Measurements from ENCODE around the gene SRSF3. TPM values are rescaled to one million over a fixed set of nuclear protein-coding genes. Genes with fewer than 3 reads are reported as not detected.

SRSF3 gene
- total and polyA plus RNA-seq, 9 of the 15 experiments (the other 6 are each of a cell fraction or from before 2014, with no cell fraction given): 337 to 1,200 (median 518) TPM

DNA sequence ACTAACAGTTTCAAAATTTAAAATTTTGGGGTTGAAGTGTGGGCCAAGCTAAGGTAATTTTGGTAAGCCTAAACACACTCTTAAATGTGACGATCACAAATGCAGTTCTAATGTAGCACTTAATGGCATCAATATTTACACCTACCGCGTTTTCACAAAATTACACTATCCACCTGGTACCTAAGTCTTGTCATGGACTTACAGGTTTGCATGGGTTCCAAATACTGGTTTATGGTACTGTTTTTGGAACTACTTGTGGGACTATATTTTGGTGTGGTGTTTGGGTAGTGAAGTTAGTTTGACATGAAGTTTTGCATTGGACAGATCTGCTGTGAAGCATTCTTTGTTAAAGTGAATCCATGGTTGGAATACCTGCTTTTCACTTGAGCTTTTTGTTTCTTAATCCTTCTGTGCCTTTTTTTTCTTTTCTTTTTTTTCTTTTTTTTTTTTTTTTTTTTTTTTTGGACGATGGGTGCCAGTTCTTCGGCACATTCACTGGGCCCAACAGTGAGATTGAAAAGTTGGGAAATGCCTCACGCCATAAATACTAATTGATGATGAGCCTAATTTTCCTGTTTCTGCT is 6.5 kb downstream of the SRSF3 start (continued):
- TF ChIP-seq, protein P1, sequence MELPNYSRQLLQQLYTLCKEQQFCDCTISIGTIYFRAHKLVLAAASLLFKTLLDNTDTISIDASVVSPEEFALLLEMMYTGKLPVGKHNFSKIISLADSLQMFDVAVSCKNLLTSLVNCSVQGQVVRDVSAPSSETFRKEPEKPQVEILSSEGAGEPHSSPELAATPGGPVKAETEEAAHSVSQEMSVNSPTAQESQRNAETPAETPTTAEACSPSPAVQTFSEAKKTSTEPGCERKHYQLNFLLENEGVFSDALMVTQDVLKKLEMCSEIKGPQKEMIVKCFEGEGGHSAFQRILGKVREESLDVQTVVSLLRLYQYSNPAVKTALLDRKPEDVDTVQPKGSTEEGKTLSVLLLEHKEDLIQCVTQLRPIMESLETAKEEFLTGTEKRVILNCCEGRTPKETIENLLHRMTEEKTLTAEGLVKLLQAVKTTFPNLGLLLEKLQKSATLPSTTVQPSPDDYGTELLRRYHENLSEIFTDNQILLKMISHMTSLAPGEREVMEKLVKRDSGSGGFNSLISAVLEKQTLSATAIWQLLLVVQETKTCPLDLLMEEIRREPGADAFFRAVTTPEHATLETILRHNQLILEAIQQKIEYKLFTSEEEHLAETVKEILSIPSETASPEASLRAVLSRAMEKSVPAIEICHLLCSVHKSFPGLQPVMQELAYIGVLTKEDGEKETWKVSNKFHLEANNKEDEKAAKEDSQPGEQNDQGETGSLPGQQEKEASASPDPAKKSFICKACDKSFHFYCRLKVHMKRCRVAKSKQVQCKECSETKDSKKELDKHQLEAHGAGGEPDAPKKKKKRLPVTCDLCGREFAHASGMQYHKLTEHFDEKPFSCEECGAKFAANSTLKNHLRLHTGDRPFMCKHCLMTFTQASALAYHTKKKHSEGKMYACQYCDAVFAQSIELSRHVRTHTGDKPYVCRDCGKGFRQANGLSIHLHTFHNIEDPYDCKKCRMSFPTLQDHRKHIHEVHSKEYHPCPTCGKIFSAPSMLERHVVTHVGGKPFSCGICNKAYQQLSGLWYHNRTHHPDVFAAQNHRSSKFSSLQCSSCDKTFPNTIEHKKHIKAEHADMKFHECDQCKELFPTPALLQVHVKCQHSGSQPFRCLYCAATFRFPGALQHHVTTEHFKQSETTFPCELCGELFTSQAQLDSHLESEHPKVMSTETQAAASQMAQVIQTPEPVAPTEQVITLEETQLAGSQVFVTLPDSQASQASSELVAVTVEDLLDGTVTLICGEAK (IDR thresholded peaks at IDR 0.05): no peak
- TF ChIP-seq, protein P1 (CRISPR knock-in tag; IDR thresholded peaks at IDR 0.05): no peak
- TF ChIP-seq NFIC (IDR thresholded peaks at IDR 0.05) (no peak), ZBTB12 (CRISPR knock-in tag; IDR thresholded peaks at IDR 0.05) (no peak), BDP1 (IDR thresholded peaks at IDR 0.05; ENCODE audit: insufficient read depth, insufficient read length) (no peak), ZNF551 (CRISPR knock-in tag; IDR thresholded peaks at IDR 0.05) (no peak), ZNF347 (CRISPR knock-in tag; IDR thresholded peaks at IDR 0.05; ENCODE audit: low read depth) (no peak), NR2C2 (CRISPR knock-in tag; IDR thresholded peaks at IDR 0.05) (no peak), NR2C2 (tag; IDR thresholded peaks at IDR 0.05) (no peak)
- TF ChIP-seq, protein P2, sequence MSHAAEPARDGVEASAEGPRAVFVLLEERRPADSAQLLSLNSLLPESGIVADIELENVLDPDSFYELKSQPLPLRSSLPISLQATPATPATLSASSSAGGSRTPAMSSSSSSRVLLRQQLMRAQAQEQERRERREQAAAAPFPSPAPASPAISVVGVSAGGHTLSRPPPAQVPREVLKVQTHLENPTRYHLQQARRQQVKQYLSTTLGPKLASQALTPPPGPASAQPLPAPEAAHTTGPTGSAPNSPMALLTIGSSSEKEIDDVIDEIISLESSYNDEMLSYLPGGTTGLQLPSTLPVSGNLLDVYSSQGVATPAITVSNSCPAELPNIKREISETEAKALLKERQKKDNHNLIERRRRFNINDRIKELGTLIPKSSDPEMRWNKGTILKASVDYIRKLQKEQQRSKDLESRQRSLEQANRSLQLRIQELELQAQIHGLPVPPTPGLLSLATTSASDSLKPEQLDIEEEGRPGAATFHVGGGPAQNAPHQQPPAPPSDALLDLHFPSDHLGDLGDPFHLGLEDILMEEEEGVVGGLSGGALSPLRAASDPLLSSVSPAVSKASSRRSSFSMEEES (CRISPR knock-in tag; IDR thresholded peaks at IDR 0.05): no peak
- TF ChIP-seq, protein P3, sequence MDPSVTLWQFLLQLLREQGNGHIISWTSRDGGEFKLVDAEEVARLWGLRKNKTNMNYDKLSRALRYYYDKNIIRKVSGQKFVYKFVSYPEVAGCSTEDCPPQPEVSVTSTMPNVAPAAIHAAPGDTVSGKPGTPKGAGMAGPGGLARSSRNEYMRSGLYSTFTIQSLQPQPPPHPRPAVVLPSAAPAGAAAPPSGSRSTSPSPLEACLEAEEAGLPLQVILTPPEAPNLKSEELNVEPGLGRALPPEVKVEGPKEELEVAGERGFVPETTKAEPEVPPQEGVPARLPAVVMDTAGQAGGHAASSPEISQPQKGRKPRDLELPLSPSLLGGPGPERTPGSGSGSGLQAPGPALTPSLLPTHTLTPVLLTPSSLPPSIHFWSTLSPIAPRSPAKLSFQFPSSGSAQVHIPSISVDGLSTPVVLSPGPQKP (CRISPR knock-in tag; IDR thresholded peaks at IDR 0.05): no peak
- TF ChIP-seq, protein P4, sequence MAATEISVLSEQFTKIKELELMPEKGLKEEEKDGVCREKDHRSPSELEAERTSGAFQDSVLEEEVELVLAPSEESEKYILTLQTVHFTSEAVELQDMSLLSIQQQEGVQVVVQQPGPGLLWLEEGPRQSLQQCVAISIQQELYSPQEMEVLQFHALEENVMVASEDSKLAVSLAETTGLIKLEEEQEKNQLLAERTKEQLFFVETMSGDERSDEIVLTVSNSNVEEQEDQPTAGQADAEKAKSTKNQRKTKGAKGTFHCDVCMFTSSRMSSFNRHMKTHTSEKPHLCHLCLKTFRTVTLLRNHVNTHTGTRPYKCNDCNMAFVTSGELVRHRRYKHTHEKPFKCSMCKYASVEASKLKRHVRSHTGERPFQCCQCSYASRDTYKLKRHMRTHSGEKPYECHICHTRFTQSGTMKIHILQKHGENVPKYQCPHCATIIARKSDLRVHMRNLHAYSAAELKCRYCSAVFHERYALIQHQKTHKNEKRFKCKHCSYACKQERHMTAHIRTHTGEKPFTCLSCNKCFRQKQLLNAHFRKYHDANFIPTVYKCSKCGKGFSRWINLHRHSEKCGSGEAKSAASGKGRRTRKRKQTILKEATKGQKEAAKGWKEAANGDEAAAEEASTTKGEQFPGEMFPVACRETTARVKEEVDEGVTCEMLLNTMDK (IDR thresholded peaks at IDR 0.05; ENCODE audit: borderline replicate concordance, insufficient read depth, low read depth, low read length, poor library complexity, severe bottlenecking): no peak
